ENCODE measurements around the gene SYNRG. TPM values are rescaled to one million over a fixed set of nuclear protein-coding genes. Genes with fewer than 3 reads are reported as not detected.

The SYNRG gene
- total RNA-seq, 1 donor from 2014 or later: 49.5 TPM

GRCh38 chr17:37494971-37495370 lies 114.2 kb downstream of the SYNRG start:
- Mint-ChIP-seq H3K9me3 (ENCODE audit: unreplicated experiment) (no peaks in the 10 kb centered on the region), H3K4me3 (ENCODE audit: unreplicated experiment) (no peak overlapping the region), H3K27ac (ENCODE audit: unreplicated experiment) (no peak overlapping the region), H3K36me3 (ENCODE audit: low read depth, unreplicated experiment) (peaks cover 4% of the 10 kb centered on the region), H3K27me3 (ENCODE audit: unreplicated experiment) (peaks cover 8% of the 10 kb centered on the region), H3K4me1 (ENCODE audit: unreplicated experiment) (peaks cover 20% of the 10 kb centered on the region)
- no peak for DNase-seq (ENCODE audit: low spot score)
- TF ChIP-seq CTCF (IDR thresholded peaks at IDR 0.05; ENCODE audit: unreplicated experiment): no peak

- peaks cover 20% of the 10 kb centered on the region for H3K4me1 Mint-ChIP-seq (ENCODE audit: unreplicated experiment)
- no peak for DNase-seq (ENCODE audit: low spot score)
- TF ChIP-seq CTCF (IDR thresholded peaks at IDR 0.05; ENCODE audit: unreplicated experiment): no peak
- H3K4me3 Mint-ChIP-seq (ENCODE audit: unreplicated experiment): no peak overlapping the region
- peaks cover 8% of the 10 kb centered on the region for H3K27me3 Mint-ChIP-seq (ENCODE audit: unreplicated experiment)
- no peaks in the 10 kb centered on the region for H3K9me3 Mint-ChIP-seq (ENCODE audit: unreplicated experiment)
- no peak overlapping the region for H3K27ac Mint-ChIP-seq (ENCODE audit: unreplicated experiment)
- peaks cover 4% of the 10 kb centered on the region for H3K36me3 Mint-ChIP-seq (ENCODE audit: low read depth, unreplicated experiment)
Observed at GRCh38 chr17:37494401-37494831, 114.8 kb downstream of the SYNRG start.

GRCh38 chr17:37493249-37494027 lies 115.8 kb downstream of the SYNRG start:
- Mint-ChIP-seq H3K27ac (ENCODE audit: unreplicated experiment) (no peak overlapping the region), H3K9me3 (ENCODE audit: unreplicated experiment) (no peaks in the 10 kb centered on the region), H3K27me3 (ENCODE audit: unreplicated experiment) (peaks cover 10% of the 10 kb centered on the region), H3K4me3 (ENCODE audit: unreplicated experiment) (no peak overlapping the region), H3K4me1 (ENCODE audit: unreplicated experiment) (peaks cover 22% of the 10 kb centered on the region), H3K36me3 (ENCODE audit: low read depth, unreplicated experiment) (peaks cover 4% of the 10 kb centered on the region)
- DNase-seq (ENCODE audit: low spot score): no peak
- no peak for TF ChIP-seq CTCF (IDR thresholded peaks at IDR 0.05; ENCODE audit: unreplicated experiment)

- H3K4me3 Mint-ChIP-seq (ENCODE audit: unreplicated experiment): no peak overlapping the region
- H3K9me3 Mint-ChIP-seq (ENCODE audit: unreplicated experiment): no peaks in the 10 kb centered on the region
- peak overlapping the region; percentile 25 for H3K27ac Mint-ChIP-seq (ENCODE audit: unreplicated experiment)
- H3K27me3 Mint-ChIP-seq (ENCODE audit: unreplicated experiment): peaks cover 8% of the 10 kb centered on the region
- peaks cover 4% of the 10 kb centered on the region for H3K36me3 Mint-ChIP-seq (ENCODE audit: low read depth, unreplicated experiment)
- H3K4me1 Mint-ChIP-seq (ENCODE audit: unreplicated experiment): peaks cover 24% of the 10 kb centered on the region
- TF ChIP-seq CTCF (IDR thresholded peaks at IDR 0.05; ENCODE audit: unreplicated experiment): no peak
- no peak for DNase-seq (ENCODE audit: low spot score)
Observed at GRCh38 chr17:37492167-37492566, 117.1 kb downstream of the SYNRG start.
